Ovary (tissue), 10 donors: Measurements from ENCODE around the gene ETNK1. TPM values are rescaled to one million over a fixed set of nuclear protein-coding genes. Genes with fewer than 3 reads are reported as not detected.

Experiments
- DNase-seq, 5 donors: peaks; one replicate each; pipeline ENCODE4 v3.0.0-alpha.2; 2019 to 2020
- H3K27ac ChIP-seq, 2 donors: fragments of 200-600 bp; one replicate each; pipeline versions ENCODE4 v1.5.1 to v1.8.0; 2019 to 2022
- H3K27me3 ChIP-seq: fragments of 200-600 bp; one replicate; pipeline ENCODE4 v1.8.0; 2022
- H3K36me3 ChIP-seq: fragments of 200-600 bp; sonication (generic); one replicate; pipeline ENCODE4 v1.5.1; 2019
- H3K4me1 ChIP-seq: one replicate; pipeline ENCODE4 v1.8.1; 2013; ENCODE audit warnings: mild to moderate bottlenecking, moderate library complexity; ENCODE audit not compliant: insufficient read depth
- H3K4me3 ChIP-seq: fragments of 200-600 bp; sonication (generic); one replicate; pipeline ENCODE4 v1.5.1; 2017
- H3K9me3 ChIP-seq, 2 donors: fragments of 200-600 bp in 1 of 2; sonication (generic) in 1 of 2; one replicate each; pipeline versions ENCODE4 v1.5.1 to v1.8.1; 2013 to 2019; ENCODE audit warnings: mild to moderate bottlenecking in 1 of 2, moderate library complexity in 1 of 2
- CTCF ChIP-seq, 3 donors: fragments of 450-650 bp in 2 of 3; fragments of 200-600 bp in 1 of 3; IDR thresholded peaks; one replicate each; pipeline versions ENCODE4 v1.5.1 to v1.8.0; 2016 to 2022; ENCODE audit warnings: antibody characterized with exemption in 3 of 3, mild to moderate bottlenecking in 1 of 3
- EP300 ChIP-seq: sonication (generic); formaldehyde crosslinking; IDR thresholded peaks from one replicate; pipeline ENCODE4 v1.6.1; 2017; ENCODE audit warnings: antibody characterized with exemption
- POLR2A ChIP-seq: fragments of 450-650 bp; IDR thresholded peaks from one replicate; pipeline ENCODE4 v1.6.1; 2017; ENCODE audit warnings: antibody characterized with exemption, mild to moderate bottlenecking, moderate library complexity
- WGBS, 3 donors: extraction: QIAGEN DNeasy Blood & Tissue Kit in 1 of 3; methylation state at CpG; one replicate each; pipeline versions ENCODE4 v1.1.5 to v1.1.7; 2013 to 2017; 5-methylcytosine and 5-hydroxymethylcytosine counted together
- intact Hi-C, 4 donors: fragments of 100-400 bp; cut with DNase I; formaldehyde crosslinking; loops; one replicate each; pipeline versions ENCODE4 v1.11.0 to v1.15.1; 2022 to 2023
- long read RNA-seq, 3 donors: library from polyadenylated mRNA in 2 of 3; unstranded in 2 of 3; transcript quantifications; one replicate each; pipeline ENCODE4 v2.0.0 and lab custom pipeline, GENCODE V29; 2021 to 2026
- polyA plus RNA-seq, 2 donors: library from polyadenylated mRNA; stranded (reverse); fragments of 200-250 nt in 1 of 2; fragments of 350-450 nt in 1 of 2; fragmentation: Illumina TruSeq in 1 of 2; extraction: RNeasy Lipid Tissue Mini Kit (QIAGEN cat#74804) in 1 of 2; gene quantifications; one replicate each; pipeline ENCODE4 v1.2.3, GENCODE V29; 2013 to 2014
- total RNA-seq, 7 donors: library from RNA; depleted of rRNA in 2 of 7; stranded (reverse); fragments of >200 nt in 2 of 7; fragmentation: NEBNext Ultra II Directional in 3 of 7; extraction: Animal tissue kit (Norgen Biotek cat#: 25700) in 3 of 7; gene quantifications; one replicate each; pipeline versions ENCODE4 v1.1.0 to v1.2.4, GENCODE V29; 2016 to 2023
- donor health status: DM: no; HTN: no; CAD: no; lungs with moderate emphysema.
- donor health status: DM: no; HTN: no; CAD: no.
- donor health status: Bipolar disorder and iron deficiency.
- donor health status: DM: yes; HTN: yes; CAD: no.
- donor health status: DM: no; HTN: no; CAD: no.
- donor health status: DM: yes; HTN: yes; CAD: no.

ETNK1 gene
- 10 to 100 TPM; 27.4 to 50.6 (median 42.0) TPM for total RNA-seq
- polyA plus RNA-seq = 10 to 100 TPM; 11.9 to 19.3 TPM
- long read RNA-seq, donor 1, full-length matches to known transcripts = 9 of 16 reads
- long read RNA-seq, donor 1, partial matches to known transcripts = 2 of 16 reads
- long read RNA-seq, donor 1, other reads (novel, unspliced or antisense) = 5 of 16 reads
- long read RNA-seq, donor 2, full-length matches to known transcripts = 4 of 4 reads
- long read RNA-seq, donor 2, partial matches to known transcripts = 0 of 4 reads
- long read RNA-seq, donor 2, other reads (novel, unspliced or antisense) = 0 of 4 reads
- long read RNA-seq, donor 3, full-length matches to known transcripts = 6 of 11 reads
- long read RNA-seq, donor 3, partial matches to known transcripts = 3 of 11 reads
- long read RNA-seq, donor 3, other reads (novel, unspliced or antisense) = 2 of 11 reads

GRCh38 chr12:22624870-22625761 lies at the start of gene ETNK1:
Gene ETNK1 (plus strand): TSS chr12:22625171. CDS start chr12:22625431, 260 bp downstream.
- DNase-seq = peak; percentile 94 to 96 (median 95)
- Histone ChIP-seq H3K4me1 (no peaks in the 10 kb centered on the region), H3K27ac (peak within 1 kb of the TSS; percentile 94 to 97), H3K4me3 (peak within 1 kb of the TSS; percentile 95), H3K9me3 (no peaks in the 10 kb centered on the region), H3K27me3 (no peaks in the 10 kb centered on the region), H3K36me3 (no peaks in the 10 kb centered on the region)
- TF ChIP-seq POLR2A (peak; percentile 97), CTCF (IDR thresholded peaks at IDR 0.05) (peak in 1 of 3 donors; percentile 22), EP300 (no peak)
- intact Hi-C loops = loop anchor here in 2 of 4 donors (5.0 to 10.0 kb wide), 2 partner anchors 80 to 83 kb away; partner anchors contain the start of gene C2CD5 (in 2 of the 2)
- 0% methylated on average over 66 to 71 of the region's 71 CpGs for WGBS, 3 donors

GRCh38 chr12:22576065-22576464 lies 48.9 kb upstream of the ETNK1 start:
- Histone ChIP-seq H3K27ac (no peak overlapping the region), H3K4me3 (no peak overlapping the region), H3K9me3 (no peaks in the 10 kb centered on the region), H3K27me3 (no peaks in the 10 kb centered on the region), H3K36me3 (no peaks in the 10 kb centered on the region), H3K4me1 (no peaks in the 10 kb centered on the region)
- no peak for DNase-seq
- TF ChIP-seq EP300 = no peak
- no peak for TF ChIP-seq CTCF (IDR thresholded peaks at IDR 0.05)
- TF ChIP-seq POLR2A = no peak
- intact Hi-C loops = no loop called here
- WGBS, 3 donors = 79 to 85% (median 80%) methylated on average over 1 of the region's 1 CpG

- intact Hi-C loops = no loop called here
- H3K27ac ChIP-seq = no peak overlapping the region
Observed at GRCh38 chr12:22576473-22576872, 48.5 kb upstream of the ETNK1 start.

More at GRCh38 chr12:22576473-22576872, 48.5 kb upstream of the ETNK1 start:
- Histone ChIP-seq H3K36me3 (no peaks in the 10 kb centered on the region), H3K9me3 (no peaks in the 10 kb centered on the region), H3K4me3 (no peak overlapping the region), H3K27me3 (no peaks in the 10 kb centered on the region), H3K4me1 (no peaks in the 10 kb centered on the region)
- WGBS, 3 donors = 79 to 90% (median 86%) methylated on average over 2 of the region's 2 CpGs
- no peak for TF ChIP-seq CTCF (IDR thresholded peaks at IDR 0.05)
- no peak for TF ChIP-seq POLR2A
- TF ChIP-seq EP300 = no peak
- no peak for DNase-seq
